OCI-LY1 (cell line): Measurements from ENCODE around the gene SPRY4.

Experiments
- CTCF ChIP-seq: fragments of 200-600 bp; sonication (generic), shearing (Covaris generic); IDR thresholded peaks from 2 replicates; pipeline ENCODE4 v1.5.1; 2017; ENCODE audit warnings: mild to moderate bottlenecking, antibody characterized with exemption, low read length, moderate library complexity, mixed read lengths
- EZH2 ChIP-seq: fragments of 200-600 bp; sonication (generic), shearing (Covaris generic); IDR thresholded peaks from 2 replicates; pipeline ENCODE4 v1.8.0; 2017; ENCODE audit warnings: borderline replicate concordance, mixed run types, mild to moderate bottlenecking, antibody characterized with exemption, low read length, moderate library complexity, mixed read lengths

GRCh38 chr5:142330026-142330425, 5.2 kb upstream of the SPRY4 start:
- TF ChIP-seq CTCF (no peak), EZH2 (no peak)
